GM23338 (cell line): ENCODE data around the gene RUNDC3A.

Experiments used
- CREB1 ChIP-seq: fragments of 250-450 bp; sonication (Bioruptor Pico); IDR thresholded peaks from 2 replicates; pipeline ENCODE4 v1.5.0; 2020; ENCODE audit warnings: low read depth, mild to moderate bottlenecking, moderate library complexity
- EZH2 ChIP-seq: fragments of 200-600 bp; sonication (generic); IDR thresholded peaks from one replicate; pipeline ENCODE4 v1.8.0; 2017; ENCODE audit warnings: antibody characterized with exemption, mild to moderate bottlenecking, low read depth; ENCODE audit not compliant: unreplicated experiment
- EZH2phosphoT487 ChIP-seq: fragments of 200-600 bp; sonication (generic); IDR thresholded peaks from one replicate; pipeline ENCODE4 v1.8.1; 2018; ENCODE audit warnings: antibody characterized with exemption; ENCODE audit not compliant: unreplicated experiment
- JUNB ChIP-seq: IDR thresholded peaks from one replicate; pipeline ENCODE4 v1.6.1; 2016; ENCODE audit warnings: antibody characterized with exemption; ENCODE audit not compliant: unreplicated experiment
- NANOG ChIP-seq: IDR thresholded peaks from 2 replicates; pipeline ENCODE4 v1.6.1; 2016; ENCODE audit warnings: antibody characterized with exemption, borderline replicate concordance
- POLR2AphosphoS5 ChIP-seq: IDR thresholded peaks from 2 replicates; pipeline ENCODE4 v1.6.1; 2016; ENCODE audit warnings: antibody characterized with exemption, low read depth
- STAT1 ChIP-seq: IDR thresholded peaks from one replicate; pipeline ENCODE4 v1.6.1; 2016; ENCODE audit warnings: antibody characterized with exemption; ENCODE audit not compliant: unreplicated experiment
- ZNF114 ChIP-seq: fragments of 250-450 bp; sonication (Bioruptor Pico); IDR thresholded peaks from 2 replicates; pipeline ENCODE4 v1.5.0; 2020; ENCODE audit warnings: mild to moderate bottlenecking, moderate library complexity
- ZNF331 ChIP-seq: fragments of 250-450 bp; sonication (Bioruptor Pico); IDR thresholded peaks from 2 replicates; pipeline ENCODE4 v1.5.0; 2020; ENCODE audit warnings: low read depth, mild to moderate bottlenecking, moderate library complexity
- TF ChIP-seq, protein P1 (sequence below), 2 experiments: fragments of 200-600 bp in 1 of 2; sonication (generic) in 1 of 2; conservative IDR thresholded peaks; 2 replicates each; pipeline versions ENCODE4 v1.5.1 to v1.6.1; 2016 to 2017; ENCODE audit warnings: antibody characterized with exemption in 2 of 2, low read depth in 2 of 2, mild to moderate bottlenecking in 2 of 2, moderate library complexity in 1 of 2
- TF ChIP-seq, protein P2 (sequence below): IDR thresholded peaks from one replicate; pipeline ENCODE4 v1.6.1; 2018; ENCODE audit warnings: antibody characterized with exemption; ENCODE audit not compliant: unreplicated experiment
- TF ChIP-seq, protein P3 (sequence below): IDR thresholded peaks from 2 replicates; pipeline ENCODE4 v1.6.1; 2016; ENCODE audit warnings: antibody characterized with exemption
- TF ChIP-seq, protein P4 (sequence below): fragments of 250-450 bp; sonication (Bioruptor Pico); IDR thresholded peaks from 2 replicates; pipeline ENCODE4 v1.5.0; 2020; ENCODE audit warnings: mild to moderate bottlenecking, moderate library complexity

DNA sequence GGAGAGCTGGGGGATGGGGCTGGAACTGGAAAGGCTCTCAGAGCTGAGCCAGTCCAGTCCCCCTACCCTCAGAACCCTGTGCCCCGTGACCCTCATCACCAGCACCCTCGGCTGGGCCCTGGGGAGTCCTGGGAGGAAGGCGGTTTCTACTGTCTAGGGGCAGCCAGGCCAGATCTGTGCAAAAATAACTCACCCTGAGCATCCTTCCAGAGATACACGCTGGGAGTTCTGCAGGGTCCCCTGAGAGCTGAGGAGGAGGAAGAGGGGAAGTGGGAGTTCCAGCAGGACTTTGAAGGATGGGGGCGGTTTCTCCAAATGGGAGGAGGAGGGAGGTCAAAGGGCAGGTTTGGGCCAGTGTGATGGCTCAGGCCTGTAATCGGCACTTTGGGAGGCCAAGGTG, 35.4 kb upstream of the RUNDC3A start:
- TF ChIP-seq NANOG (no peak), EZH2 (no peak), ZNF114 (no peak), CREB1 (CRISPR knock-in tag) (no peak), EZH2phosphoT487 (no peak), POLR2AphosphoS5 (no peak), JUNB (no peak), STAT1 (no peak), ZNF331 (CRISPR knock-in tag) (no peak)
- TF ChIP-seq, protein P1, sequence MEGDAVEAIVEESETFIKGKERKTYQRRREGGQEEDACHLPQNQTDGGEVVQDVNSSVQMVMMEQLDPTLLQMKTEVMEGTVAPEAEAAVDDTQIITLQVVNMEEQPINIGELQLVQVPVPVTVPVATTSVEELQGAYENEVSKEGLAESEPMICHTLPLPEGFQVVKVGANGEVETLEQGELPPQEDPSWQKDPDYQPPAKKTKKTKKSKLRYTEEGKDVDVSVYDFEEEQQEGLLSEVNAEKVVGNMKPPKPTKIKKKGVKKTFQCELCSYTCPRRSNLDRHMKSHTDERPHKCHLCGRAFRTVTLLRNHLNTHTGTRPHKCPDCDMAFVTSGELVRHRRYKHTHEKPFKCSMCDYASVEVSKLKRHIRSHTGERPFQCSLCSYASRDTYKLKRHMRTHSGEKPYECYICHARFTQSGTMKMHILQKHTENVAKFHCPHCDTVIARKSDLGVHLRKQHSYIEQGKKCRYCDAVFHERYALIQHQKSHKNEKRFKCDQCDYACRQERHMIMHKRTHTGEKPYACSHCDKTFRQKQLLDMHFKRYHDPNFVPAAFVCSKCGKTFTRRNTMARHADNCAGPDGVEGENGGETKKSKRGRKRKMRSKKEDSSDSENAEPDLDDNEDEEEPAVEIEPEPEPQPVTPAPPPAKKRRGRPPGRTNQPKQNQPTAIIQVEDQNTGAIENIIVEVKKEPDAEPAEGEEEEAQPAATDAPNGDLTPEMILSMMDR (conservative IDR thresholded peaks at IDR 0.05; ENCODE audit: low read depth in 2 of 2) = no peak
- TF ChIP-seq, protein P2, sequence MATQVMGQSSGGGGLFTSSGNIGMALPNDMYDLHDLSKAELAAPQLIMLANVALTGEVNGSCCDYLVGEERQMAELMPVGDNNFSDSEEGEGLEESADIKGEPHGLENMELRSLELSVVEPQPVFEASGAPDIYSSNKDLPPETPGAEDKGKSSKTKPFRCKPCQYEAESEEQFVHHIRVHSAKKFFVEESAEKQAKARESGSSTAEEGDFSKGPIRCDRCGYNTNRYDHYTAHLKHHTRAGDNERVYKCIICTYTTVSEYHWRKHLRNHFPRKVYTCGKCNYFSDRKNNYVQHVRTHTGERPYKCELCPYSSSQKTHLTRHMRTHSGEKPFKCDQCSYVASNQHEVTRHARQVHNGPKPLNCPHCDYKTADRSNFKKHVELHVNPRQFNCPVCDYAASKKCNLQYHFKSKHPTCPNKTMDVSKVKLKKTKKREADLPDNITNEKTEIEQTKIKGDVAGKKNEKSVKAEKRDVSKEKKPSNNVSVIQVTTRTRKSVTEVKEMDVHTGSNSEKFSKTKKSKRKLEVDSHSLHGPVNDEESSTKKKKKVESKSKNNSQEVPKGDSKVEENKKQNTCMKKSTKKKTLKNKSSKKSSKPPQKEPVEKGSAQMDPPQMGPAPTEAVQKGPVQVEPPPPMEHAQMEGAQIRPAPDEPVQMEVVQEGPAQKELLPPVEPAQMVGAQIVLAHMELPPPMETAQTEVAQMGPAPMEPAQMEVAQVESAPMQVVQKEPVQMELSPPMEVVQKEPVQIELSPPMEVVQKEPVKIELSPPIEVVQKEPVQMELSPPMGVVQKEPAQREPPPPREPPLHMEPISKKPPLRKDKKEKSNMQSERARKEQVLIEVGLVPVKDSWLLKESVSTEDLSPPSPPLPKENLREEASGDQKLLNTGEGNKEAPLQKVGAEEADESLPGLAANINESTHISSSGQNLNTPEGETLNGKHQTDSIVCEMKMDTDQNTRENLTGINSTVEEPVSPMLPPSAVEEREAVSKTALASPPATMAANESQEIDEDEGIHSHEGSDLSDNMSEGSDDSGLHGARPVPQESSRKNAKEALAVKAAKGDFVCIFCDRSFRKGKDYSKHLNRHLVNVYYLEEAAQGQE = no peak
- TF ChIP-seq, protein P3, sequence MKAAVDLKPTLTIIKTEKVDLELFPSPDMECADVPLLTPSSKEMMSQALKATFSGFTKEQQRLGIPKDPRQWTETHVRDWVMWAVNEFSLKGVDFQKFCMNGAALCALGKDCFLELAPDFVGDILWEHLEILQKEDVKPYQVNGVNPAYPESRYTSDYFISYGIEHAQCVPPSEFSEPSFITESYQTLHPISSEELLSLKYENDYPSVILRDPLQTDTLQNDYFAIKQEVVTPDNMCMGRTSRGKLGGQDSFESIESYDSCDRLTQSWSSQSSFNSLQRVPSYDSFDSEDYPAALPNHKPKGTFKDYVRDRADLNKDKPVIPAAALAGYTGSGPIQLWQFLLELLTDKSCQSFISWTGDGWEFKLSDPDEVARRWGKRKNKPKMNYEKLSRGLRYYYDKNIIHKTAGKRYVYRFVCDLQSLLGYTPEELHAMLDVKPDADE = no peak
- TF ChIP-seq, protein P4, sequence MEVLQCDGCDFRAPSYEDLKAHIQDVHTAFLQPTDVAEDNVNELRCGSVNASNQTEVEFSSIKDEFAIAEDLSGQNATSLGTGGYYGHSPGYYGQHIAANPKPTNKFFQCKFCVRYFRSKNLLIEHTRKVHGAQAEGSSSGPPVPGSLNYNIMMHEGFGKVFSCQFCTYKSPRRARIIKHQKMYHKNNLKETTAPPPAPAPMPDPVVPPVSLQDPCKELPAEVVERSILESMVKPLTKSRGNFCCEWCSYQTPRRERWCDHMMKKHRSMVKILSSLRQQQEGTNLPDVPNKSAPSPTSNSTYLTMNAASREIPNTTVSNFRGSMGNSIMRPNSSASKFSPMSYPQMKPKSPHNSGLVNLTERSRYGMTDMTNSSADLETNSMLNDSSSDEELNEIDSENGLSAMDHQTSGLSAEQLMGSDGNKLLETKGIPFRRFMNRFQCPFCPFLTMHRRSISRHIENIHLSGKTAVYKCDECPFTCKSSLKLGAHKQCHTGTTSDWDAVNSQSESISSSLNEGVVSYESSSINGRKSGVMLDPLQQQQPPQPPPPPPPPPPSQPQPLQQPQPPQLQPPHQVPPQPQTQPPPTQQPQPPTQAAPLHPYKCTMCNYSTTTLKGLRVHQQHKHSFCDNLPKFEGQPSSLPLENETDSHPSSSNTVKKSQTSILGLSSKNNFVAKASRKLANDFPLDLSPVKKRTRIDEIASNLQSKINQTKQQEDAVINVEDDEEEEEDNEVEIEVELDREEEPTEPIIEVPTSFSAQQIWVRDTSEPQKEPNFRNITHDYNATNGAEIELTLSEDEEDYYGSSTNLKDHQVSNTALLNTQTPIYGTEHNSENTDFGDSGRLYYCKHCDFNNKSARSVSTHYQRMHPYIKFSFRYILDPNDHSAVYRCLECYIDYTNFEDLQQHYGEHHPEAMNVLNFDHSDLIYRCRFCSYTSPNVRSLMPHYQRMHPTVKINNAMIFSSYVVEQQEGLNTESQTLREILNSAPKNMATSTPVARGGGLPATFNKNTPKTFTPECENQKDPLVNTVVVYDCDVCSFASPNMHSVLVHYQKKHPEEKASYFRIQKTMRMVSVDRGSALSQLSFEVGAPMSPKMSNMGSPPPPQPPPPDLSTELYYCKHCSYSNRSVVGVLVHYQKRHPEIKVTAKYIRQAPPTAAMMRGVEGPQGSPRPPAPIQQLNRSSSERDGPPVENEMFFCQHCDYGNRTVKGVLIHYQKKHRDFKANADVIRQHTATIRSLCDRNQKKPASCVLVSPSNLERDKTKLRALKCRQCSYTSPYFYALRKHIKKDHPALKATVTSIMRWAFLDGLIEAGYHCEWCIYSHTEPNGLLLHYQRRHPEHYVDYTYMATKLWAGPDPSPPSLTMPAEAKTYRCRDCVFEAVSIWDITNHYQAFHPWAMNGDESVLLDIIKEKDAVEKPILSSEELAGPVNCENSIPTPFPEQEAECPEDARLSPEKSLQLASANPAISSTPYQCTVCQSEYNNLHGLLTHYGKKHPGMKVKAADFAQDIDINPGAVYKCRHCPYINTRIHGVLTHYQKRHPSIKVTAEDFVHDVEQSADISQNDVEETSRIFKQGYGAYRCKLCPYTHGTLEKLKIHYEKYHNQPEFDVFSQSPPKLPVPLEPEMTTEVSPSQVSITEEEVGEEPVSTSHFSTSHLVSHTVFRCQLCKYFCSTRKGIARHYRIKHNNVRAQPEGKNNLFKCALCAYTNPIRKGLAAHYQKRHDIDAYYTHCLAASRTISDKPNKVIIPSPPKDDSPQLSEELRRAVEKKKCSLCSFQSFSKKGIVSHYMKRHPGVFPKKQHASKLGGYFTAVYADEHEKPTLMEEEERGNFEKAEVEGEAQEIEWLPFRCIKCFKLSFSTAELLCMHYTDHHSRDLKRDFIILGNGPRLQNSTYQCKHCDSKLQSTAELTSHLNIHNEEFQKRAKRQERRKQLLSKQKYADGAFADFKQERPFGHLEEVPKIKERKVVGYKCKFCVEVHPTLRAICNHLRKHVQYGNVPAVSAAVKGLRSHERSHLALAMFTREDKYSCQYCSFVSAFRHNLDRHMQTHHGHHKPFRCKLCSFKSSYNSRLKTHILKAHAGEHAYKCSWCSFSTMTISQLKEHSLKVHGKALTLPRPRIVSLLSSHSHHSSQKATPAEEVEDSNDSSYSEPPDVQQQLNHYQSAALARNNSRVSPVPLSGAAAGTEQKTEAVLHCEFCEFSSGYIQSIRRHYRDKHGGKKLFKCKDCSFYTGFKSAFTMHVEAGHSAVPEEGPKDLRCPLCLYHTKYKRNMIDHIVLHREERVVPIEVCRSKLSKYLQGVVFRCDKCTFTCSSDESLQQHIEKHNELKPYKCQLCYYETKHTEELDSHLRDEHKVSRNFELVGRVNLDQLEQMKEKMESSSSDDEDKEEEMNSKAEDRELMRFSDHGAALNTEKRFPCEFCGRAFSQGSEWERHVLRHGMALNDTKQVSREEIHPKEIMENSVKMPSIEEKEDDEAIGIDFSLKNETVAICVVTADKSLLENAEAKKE (CRISPR knock-in tag) = no peak
